HG03039 (cell line): ENCODE results near the gene GRB14.
A peak's percentile ranks its signal among the peaks of the same experiment; 100 is the strongest.

Experiments used
- ATAC-seq: cut with Tn5 transposase; IDR thresholded peaks from one replicate; pipeline ENCODE4 v1.9.1; 2021; ENCODE audit warnings: mild to moderate bottlenecking, moderate library complexity; ENCODE audit not compliant: unreplicated experiment

Gene GRB14

DNA sequence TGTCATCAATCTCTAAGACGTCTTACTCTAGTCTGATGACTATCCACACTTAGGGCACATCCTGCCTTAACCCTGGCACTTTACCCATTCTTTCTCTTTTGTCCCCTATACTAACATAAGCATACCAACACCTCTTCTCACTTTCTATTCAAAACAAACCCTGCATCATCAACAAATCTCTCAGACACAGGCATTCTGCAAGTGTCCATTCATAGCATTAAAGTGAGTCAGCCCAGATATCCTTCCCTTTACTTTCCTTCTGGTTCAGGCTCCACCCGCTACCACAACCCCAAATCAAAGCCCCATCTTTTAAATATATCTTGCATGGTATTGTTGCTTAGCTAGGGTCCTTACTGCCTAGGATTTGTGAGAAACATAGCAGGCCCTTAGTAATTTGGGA is 3.8 kb downstream of the GRB14 start:
- no peak for ATAC-seq

GRCh38 chr2:164613321-164613982 is 7.8 kb downstream of the GRB14 start:
- no peak for ATAC-seq

DNA sequence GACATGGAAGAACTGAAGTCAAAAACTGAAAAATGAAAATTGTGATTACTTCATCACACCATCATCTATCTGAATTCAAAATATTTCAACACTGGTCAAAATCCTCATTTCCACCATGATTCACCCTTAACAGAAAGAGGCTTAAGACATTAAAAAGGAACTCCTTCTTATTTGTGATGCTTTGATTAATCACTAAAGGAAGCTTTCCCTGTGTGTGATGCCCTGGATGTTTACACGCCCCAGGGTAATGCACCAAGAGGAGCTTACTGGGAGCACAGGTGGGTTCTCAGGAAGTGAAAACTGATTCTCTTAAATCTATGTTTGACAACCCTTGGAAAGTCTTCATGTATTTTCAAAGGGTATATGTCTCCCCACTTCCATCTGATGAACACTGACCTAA is 11.5 kb downstream of the GRB14 start:
- ATAC-seq = no peak

GRCh38 chr2:164606557-164606956 is 14.7 kb downstream of the GRB14 start:
- ATAC-seq = no peak

DNA sequence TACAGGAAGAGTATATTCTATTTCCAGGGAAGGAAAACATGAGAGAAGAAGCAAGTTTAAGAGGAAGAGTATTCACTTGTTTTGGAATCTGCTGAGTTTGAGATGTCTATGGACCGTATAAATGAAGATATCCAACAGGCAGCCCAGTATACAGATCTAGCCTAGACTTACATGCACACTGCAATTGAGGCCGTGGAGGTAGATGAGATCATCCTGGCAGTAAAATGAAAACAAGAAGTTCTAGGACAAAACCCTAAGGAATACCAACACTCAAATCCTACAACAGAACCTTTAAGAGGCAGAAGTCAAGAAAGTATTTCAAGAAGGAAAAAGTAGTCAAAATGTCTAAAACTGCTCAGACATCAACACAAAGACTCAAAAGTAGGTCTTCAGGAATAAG is 16.0 kb downstream of the GRB14 start:
- ATAC-seq = no peak

- no peak for ATAC-seq
Observed at GRCh38 chr2:164600763-164601162, 20.5 kb downstream of the GRB14 start.

DNA sequence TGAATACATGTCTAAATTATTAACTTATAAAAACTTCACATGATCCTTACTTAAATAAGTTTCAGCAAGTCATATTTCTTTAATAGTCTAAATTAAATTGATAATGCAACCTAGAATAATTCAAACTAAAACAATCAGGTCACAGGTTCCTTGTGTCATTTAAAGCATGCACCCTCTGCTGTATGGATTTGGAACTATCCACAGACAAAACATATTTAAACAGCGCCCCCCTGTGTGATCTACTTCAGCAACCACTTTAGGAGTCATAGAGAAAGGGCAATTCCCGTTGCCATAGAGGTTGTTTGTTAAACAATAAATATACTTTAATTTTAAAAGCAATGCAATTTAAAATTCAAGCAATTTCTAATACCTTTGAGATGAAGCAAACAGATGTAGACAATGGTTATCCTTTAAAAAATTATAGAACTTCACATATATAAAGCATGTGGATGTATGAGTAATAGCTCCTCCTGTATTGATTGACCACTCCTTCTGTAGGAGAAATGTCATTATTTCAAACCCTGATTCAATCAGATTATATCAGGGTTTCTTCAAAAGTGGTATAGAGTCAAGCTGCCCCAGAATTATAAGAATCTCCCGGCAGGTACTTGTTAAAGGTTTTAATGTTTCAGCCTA is 21.2 kb downstream of the GRB14 start:
- ATAC-seq = peak; percentile 99

GRCh38 chr2:164597983-164598382 is 23.3 kb downstream of the GRB14 start:
- ATAC-seq = no peak

DNA sequence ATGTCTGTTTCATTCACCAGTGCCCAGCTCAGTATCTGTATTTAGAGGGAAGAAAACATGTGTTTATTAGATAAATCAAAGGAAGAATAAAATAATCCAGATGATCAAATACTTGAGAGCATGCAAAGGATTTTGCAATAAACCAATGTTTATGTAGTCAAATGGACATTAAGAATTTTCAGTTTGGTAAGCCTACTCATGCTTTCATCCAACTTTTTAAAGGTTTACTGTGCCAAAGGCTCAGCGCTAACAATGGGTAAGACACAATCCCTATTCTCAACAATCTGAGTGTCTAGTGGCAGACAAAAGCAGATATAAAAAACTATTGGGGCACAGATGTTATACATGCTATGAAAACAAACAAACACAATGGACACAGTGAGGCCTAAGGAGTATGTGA is 26.3 kb downstream of the GRB14 start:
- no peak for ATAC-seq

DNA sequence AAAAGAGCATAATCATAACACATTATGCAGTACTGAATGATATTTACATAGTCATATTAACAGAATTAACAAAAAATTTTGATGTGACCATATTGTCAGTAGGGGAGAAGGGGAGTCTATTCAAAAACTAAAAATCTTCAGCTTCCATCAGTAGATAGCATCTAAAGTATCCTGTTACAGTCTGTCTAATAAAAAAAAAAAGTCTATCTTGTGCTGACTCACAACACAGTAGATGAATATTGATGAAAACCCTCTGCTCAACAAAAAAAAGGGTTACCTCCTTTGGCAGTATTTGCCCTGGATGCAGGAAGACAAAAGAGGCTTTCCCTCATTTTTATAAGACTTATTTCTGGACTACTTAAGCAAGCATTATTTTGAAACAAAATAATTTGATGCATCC is 27.3 kb downstream of the GRB14 start:
- ATAC-seq = no peak

- no peak for ATAC-seq
Observed at GRCh38 chr2:164593541-164593940, 27.7 kb downstream of the GRB14 start.

DNA sequence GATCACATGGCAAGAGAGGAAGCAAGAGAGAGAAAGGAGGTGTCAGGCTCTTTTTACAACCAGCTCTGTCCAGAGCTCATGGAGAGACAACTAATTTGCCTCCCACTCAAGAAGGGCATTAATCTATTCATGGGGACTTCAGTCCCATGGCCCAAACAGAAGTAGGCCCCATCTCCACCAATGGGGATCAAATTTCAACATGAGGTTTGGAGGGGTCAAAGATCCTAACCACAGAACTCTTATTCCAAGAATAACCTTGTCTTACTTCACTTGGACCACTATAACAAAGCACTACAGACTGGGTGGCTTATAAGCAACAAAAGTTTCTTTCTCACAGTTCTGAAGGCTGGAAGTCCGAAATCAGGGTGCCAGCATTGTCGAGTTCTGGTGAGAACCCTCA is 31.8 kb downstream of the GRB14 start:
- ATAC-seq = no peak

DNA sequence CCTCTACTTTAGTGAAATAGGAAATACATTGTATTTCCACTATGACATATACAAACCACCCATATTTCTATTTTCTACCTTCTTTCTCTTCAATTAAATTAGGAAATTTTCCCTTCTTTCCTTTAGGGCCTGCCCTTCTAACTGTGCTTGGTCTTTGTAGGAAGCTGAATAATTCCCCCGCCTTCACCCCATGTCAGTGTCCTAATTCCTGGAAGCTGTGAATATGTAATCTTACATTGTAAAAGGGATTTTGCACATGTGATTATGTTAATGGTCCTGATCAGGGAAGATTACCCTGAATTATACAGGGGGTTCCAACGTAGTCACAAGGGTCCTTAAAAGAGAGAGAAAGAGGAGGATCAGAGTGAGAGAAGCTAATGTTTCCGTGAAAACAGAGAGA is 40.2 kb downstream of the GRB14 start:
- no peak for ATAC-seq

DNA sequence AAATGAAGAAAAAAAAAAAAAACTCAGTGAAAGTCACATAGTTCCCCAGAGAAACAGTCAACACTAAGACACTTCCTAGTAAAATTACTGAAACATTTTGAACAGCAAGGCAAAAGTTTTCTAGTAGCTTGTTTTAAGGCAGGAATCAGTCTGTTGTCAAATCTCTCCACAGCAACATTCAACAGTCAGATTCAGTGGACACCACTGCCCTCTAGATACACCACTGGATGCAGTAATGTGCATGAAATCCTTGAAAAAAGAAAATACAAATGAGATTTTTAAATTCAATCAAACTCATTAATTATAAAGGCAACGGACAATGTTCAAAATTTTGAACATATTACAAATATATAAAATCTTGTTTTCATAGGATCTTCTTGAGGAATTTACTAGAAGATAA is 46.4 kb downstream of the GRB14 start:
- no peak for ATAC-seq

GRCh38 chr2:164570475-164570874 is 50.8 kb downstream of the GRB14 start:
- no peak for ATAC-seq

GRCh38 chr2:164569378-164569777 is 51.9 kb downstream of the GRB14 start:
- ATAC-seq = no peak

DNA sequence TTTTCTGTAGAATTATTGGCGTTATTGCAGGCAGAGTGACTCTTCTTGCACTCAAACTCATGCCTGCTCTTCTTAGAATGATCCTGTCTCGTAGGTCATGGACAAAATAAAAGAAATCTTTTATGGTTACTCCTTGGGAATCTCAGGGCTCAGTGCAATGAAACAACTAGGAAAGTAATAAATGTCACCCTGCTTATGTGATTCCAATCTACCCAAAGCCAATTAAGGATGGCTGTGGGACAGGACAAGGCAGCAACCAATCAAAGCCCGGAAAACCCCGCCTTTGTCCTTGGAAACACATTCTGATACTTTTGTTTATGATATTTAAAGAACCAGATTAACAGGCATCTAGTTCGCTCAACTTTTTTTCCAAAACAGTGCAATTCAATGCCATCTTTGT is 53.0 kb downstream of the GRB14 start:
- no peak for ATAC-seq

DNA sequence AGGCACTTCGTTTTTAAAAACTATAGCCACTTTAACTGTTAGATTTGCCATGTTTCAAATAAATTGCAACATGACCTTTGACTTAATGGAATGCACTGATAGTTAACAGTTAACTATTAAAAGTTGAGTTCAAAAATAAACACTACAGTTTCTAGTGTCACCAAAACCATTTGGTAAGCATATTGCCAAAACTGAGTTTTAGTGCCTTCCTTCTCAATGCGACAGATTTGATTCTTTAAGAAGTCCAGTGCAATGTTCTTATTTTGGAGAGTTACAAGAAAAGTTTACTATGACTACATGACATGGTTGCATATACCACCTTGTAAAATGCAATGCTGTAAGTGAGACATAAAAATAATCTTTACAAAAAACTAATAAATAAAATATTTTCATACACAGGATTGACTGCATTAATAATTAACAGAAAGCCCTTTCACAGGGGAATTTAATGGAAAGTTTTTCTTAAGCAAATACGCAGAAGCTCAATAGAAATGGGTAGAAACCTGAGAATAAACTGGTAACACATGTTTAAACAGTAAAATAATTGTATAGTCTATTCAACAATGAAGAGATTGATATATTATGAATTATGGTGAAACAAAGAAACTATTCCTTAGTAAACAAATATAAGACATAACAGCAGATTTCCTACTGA is 53.8 kb downstream of the GRB14 start:
- no peak for ATAC-seq

GRCh38 chr2:164565359-164565758 is 55.9 kb downstream of the GRB14 start:
- no peak for ATAC-seq

- no peak for ATAC-seq
Observed at GRCh38 chr2:164562666-164563065, 58.6 kb downstream of the GRB14 start.

- no peak for ATAC-seq
Observed at GRCh38 chr2:164561991-164562390, 59.3 kb downstream of the GRB14 start.

DNA sequence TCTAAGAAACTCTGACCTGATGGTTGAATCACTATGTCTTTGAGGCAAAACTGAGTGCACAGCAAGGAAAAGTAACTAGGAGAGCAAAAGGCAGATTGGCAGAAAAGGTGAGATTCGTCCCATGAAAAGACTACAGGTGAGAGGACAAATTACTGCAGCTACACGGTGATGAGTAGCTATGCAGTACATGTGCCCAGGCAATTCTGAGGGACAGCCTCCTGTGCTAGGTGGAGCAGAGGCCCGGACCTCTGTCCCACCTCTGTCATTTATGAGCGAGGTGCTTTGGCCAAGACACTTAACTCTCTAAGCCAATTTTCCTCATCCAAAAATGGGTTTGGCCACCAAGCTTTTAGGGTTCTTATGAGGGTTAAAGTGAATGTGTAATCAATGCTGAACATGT is 59.9 kb downstream of the GRB14 start:
- no peak for ATAC-seq
